Choroid plexus epithelial cell (primary cell): ENCODE results near the gene GRIK2.
A peak's percentile ranks its signal among the peaks of the same experiment; 100 is the strongest.

ENCODE experiments used
- DNase-seq: peaks from one replicate; pipeline ENCODE4 v3.0.0-alpha.2; 2010; ENCODE audit warnings: low read depth
- H3K4me3 ChIP-seq: 2 replicates; pipeline ENCODE4 v1.5.1; 2011; ENCODE audit warnings: low read depth, mild to moderate bottlenecking, control low read depth, low read length, moderate library complexity
- CTCF ChIP-seq: conservative IDR thresholded peaks from 2 replicates; pipeline ENCODE4 v1.5.1; 2011; ENCODE audit warnings: low read depth, mild to moderate bottlenecking, control low read depth, inconsistent platforms, low read length, moderate library complexity

The GRIK2 gene

GRCh38 chr6:101541894-101542293 lies 148.4 kb downstream of the GRIK2 start:
- no peak for DNase-seq
- H3K4me3 ChIP-seq = no peak overlapping the region
- TF ChIP-seq CTCF = no peak

GRCh38 chr6:101543796-101544195 lies 150.3 kb downstream of the GRIK2 start:
- H3K4me3 ChIP-seq = no peak overlapping the region
- no peak for TF ChIP-seq CTCF
- DNase-seq = peak; percentile 13

GRCh38 chr6:101544286-101544685 lies 150.8 kb downstream of the GRIK2 start:
- peak; percentile 39 for DNase-seq
- H3K4me3 ChIP-seq = no peak overlapping the region
- no peak for TF ChIP-seq CTCF

GRCh38 chr6:101545191-101545590 lies 151.7 kb downstream of the GRIK2 start:
- no peak for TF ChIP-seq CTCF
- DNase-seq = peak; percentile 55
- H3K4me3 ChIP-seq = no peak overlapping the region

GRCh38 chr6:101550451-101550850 lies 156.9 kb downstream of the GRIK2 start:
- DNase-seq = no peak
- no peak overlapping the region for H3K4me3 ChIP-seq
- TF ChIP-seq CTCF = no peak

- no peak for TF ChIP-seq CTCF
- H3K4me3 ChIP-seq = no peak overlapping the region
- DNase-seq = no peak
Observed at GRCh38 chr6:101554231-101554630, 160.7 kb downstream of the GRIK2 start.

GRCh38 chr6:101558712-101559111 lies 165.2 kb downstream of the GRIK2 start:
- H3K4me3 ChIP-seq = no peak overlapping the region
- no peak for DNase-seq
- TF ChIP-seq CTCF = no peak
